Activated CD4-positive, alpha-beta T cell treated with anti-CD3 and anti-CD28 coated beads, Interleukin-2, amount 10 ng/mL, durations not matched to agents 7 days and 5 days (primary cell): ENCODE measurements around the gene SZRD1. TPM values are rescaled to one million over a fixed set of nuclear protein-coding genes. Genes with fewer than 3 reads are reported as not detected.

Experiments used
- CTCF ChIA-PET: fragments of 350-600 bp; sonication (Branson Sonifier 250); formaldehyde crosslinking; loops from one replicate; lab custom pipeline; 2021; ENCODE audit warnings: antibody characterized with exemption; lab: Charles Lee
- POLR2A ChIA-PET: fragments of 350-600 bp; sonication (Branson Sonifier 250); formaldehyde crosslinking; loops from one replicate; lab custom pipeline; 2021; ENCODE audit warnings: antibody characterized with exemption; lab: Charles Lee
- DNase-seq: peaks from one replicate; pipeline ENCODE4 v3.0.0-alpha.2; 2020
- H3K27ac Mint-ChIP-seq: one replicate; pipeline ENCODE4 v1.8.0; 2021; ENCODE audit warnings: mild to moderate bottlenecking, moderate library complexity, mixed read lengths
- H3K27me3 Mint-ChIP-seq: one replicate; pipeline ENCODE4 v1.8.0; 2021; ENCODE audit warnings: mixed read lengths
- H3K36me3 Mint-ChIP-seq: one replicate; pipeline ENCODE4 v1.8.0; 2021; ENCODE audit warnings: low read depth, mixed read lengths
- H3K4me1 Mint-ChIP-seq: one replicate; pipeline ENCODE4 v1.8.0; 2021; ENCODE audit warnings: mixed read lengths
- H3K4me3 Mint-ChIP-seq: one replicate; pipeline ENCODE4 v1.8.0; 2021; ENCODE audit warnings: mild to moderate bottlenecking, moderate library complexity, mixed read lengths
- H3K9me3 Mint-ChIP-seq: one replicate; pipeline ENCODE4 v1.8.0; 2021; ENCODE audit warnings: mixed read lengths
- total RNA-seq, 2 experiments: library from RNA; stranded (reverse); gene quantifications; one replicate each; pipeline ENCODE4 v1.2.3, GENCODE V29; 2021

Gene SZRD1
- total RNA-seq, 2 experiments from 2014 or later: 156 to 177 TPM

DNA sequence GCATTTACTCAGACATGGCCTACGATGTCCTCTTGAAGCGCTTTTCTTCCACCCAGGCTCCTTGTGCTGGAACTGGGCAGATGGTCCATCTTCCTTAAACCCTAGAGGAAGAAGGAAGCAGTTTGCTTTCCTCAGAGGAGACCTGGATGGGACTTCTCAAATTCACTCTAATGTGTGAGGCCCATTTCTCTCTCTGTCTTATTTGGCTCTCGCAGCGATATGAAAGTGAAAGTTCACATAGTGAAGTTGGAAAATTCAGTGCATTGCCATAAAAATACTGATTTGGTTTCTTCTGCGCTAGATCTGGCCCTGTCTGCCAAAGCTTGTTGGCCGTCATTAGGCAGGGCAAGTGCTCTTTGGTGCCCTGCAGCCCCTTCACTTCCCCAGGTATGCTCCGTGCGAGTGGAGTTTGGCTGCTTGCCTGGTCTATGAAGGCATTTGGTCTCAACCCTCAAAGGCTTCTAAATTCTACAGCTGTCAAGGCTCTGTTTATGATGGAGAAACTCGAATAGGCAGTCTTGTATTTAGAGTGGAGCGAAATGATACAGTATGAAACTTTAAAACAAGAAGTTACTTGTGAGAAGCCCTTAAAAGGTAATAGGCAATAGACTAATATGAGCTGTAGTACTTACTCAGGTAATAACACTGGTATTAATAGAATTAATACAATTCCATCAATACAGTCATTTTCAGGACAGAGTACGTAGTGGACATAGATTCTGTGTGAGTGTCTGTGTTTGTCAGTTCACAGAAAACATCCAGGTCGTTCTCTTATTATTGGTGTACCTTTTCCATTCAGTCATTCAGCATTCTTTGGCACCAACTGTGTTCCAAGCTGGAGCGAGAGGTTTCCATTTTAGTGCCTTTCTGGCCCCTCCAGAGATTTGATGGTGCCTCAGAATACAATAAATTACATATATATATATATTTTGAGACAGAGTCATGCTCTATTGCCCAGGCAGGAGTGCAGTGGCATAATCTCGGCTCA lies 20.5 kb downstream of the SZRD1 start:
- Mint-ChIP-seq H3K4me1 (peaks cover 73% of the 10 kb centered on the region), H3K27ac (peak overlapping the region; percentile 91), H3K27me3 (no peaks in the 10 kb centered on the region), H3K36me3 (peaks cover 15% of the 10 kb centered on the region), H3K9me3 (no peaks in the 10 kb centered on the region), H3K4me3 (peak overlapping the region; percentile 68)
- peak; percentile 32 for DNase-seq
- CTCF ChIA-PET: interaction anchor here (1.2 to 1.8 kb wide), 5 partner anchors 9 to 53 kb away, joined by 3 to 4 read pairs (median 4); partner anchors contain the start of gene NECAP2
- POLR2A ChIA-PET: interaction anchor here (0.7 kb wide), 1 partner anchor 27 kb away, joined by 3 read pairs; no protein-coding TSS in a partner anchor

DNA sequence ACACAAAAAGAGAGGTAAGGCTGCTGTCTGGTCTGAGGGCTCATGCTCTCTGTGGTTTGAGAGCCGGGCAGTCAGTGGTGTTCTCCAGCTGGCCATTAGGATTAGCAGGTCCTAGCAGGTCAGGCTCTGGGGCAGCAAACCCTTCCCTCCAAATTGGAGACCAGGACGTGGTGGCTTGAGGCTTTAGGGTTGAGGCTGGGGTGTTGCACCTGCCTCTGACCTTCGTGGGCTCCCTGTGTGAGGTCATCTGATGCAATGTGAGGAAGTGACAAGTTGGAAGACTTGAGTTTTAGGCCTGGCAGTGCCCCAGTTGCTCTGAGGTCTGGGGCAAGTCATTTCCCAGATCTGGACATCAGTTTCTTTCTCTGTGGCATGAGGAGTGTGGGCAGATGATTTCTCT lies 24.4 kb downstream of the SZRD1 start:
- POLR2A ChIA-PET: no interaction called here
- H3K9me3 Mint-ChIP-seq: no peaks in the 10 kb centered on the region
- no peaks in the 10 kb centered on the region for H3K27me3 Mint-ChIP-seq
- H3K36me3 Mint-ChIP-seq: peaks cover 22% of the 10 kb centered on the region
- no peak for DNase-seq
- H3K4me1 Mint-ChIP-seq: peaks cover 55% of the 10 kb centered on the region
- H3K4me3 Mint-ChIP-seq: no peak overlapping the region
- CTCF ChIA-PET: interaction anchor here (1.1 to 1.3 kb wide), 2 partner anchors 9 to 28 kb away, joined by 3 to 4 read pairs; no protein-coding TSS in a partner anchor
- peak overlapping the region; percentile 61 for H3K27ac Mint-ChIP-seq

DNA sequence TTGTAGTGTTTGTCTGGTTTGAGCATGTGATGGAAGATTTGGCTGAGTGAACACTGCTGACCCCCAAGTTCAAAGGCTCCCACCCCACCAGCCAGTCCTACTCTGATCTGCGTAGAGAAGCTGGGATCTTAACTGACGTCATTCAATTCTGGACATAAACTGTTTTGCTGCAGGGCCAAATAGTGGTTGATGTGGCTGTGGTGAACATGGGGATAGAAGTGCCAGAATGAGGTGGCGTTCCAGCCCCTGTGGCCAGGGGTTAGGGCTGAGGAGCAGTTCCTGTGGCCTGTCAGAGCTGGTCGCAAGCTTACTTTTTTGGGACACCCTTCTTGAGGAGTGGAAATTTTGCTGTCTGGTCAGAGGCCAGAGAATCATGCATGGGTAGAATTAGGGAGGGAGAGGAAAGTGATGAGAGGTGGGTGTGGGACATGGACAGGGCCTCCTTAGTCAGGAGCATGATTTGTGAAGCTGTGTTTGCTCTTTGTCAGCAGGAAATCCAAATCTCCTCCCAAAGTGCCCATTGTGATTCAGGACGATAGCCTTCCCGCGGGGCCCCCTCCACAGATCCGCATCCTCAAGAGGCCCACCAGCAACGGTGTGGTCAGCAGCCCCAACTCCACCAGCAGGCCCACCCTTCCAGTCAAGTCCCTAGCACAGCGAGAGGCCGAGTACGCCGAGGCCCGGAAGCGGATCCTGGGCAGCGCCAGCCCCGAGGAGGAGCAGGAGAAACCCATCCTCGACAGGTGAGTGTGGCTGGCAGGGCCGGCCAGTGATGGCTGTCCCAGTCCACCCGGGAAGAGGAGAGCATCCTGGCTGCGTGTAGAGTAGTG lies 25.9 kb downstream of the SZRD1 start:
- H3K4me3 Mint-ChIP-seq: no peak overlapping the region
- H3K27me3 Mint-ChIP-seq: no peaks in the 10 kb centered on the region
- H3K4me1 Mint-ChIP-seq: peaks cover 49% of the 10 kb centered on the region
- ChIA-PET CTCF (interaction anchor here (1.3 kb wide), 1 partner anchor 30 kb away, joined by 4 read pairs; no protein-coding TSS in a partner anchor), POLR2A (no interaction called here)
- peak overlapping the region; percentile 43 for H3K27ac Mint-ChIP-seq
- H3K36me3 Mint-ChIP-seq: peaks cover 19% of the 10 kb centered on the region
- H3K9me3 Mint-ChIP-seq: no peaks in the 10 kb centered on the region
- DNase-seq: no peak

DNA sequence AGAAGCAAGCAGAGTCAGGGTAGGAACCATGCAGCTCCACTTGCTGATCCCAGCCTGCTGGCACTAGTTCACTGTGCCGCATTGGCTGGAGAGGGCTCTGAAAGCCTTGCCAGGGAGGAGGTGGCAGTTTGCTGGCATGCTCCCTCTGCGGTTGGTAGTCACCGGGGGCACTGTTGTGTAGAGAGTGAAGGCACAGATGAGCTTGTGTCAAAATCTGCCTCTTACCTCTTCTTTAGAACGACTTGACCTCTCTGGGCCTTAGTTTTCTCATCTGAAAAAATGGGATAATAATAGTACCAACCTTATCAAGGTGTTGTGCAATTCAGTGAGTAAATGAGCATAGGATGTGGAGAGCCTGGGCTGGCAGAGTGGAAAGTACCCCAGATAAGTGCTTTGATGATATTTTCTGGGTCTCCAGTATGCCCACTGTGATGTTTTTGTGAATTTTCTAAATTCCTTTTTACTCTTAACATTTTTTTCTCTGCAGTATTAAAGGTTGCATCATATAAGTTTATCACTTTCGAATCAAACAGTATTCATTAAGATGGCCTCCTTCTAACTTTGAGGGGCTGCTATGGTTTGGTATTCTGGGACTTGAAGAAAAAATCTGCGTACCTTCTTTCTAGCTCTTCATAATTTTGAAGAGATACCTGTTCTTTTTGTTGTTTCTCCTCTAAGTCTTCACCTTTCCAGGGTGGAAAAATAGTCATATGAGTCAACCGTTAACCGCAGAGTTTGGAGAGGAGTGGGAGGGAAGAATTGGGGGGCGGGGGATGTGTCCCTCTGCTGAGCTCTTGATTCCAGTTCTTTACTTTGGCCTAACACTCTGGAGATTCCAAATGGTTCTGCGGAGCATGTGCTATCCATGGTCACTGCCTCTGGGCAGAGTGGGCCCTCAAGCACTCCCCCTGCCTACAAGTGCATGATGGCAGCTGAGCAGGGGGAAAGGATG lies 26.8 kb downstream of the SZRD1 start:
- no peak overlapping the region for H3K4me3 Mint-ChIP-seq
- no peaks in the 10 kb centered on the region for H3K9me3 Mint-ChIP-seq
- ChIA-PET CTCF (interaction anchor here (0.9 to 1.3 kb wide), 2 partner anchors 17 to 47 kb away, joined by 3 to 4 read pairs; partner anchors contain the start of gene NECAP2), POLR2A (no interaction called here)
- peaks cover 47% of the 10 kb centered on the region for H3K4me1 Mint-ChIP-seq
- H3K27me3 Mint-ChIP-seq: no peaks in the 10 kb centered on the region
- H3K27ac Mint-ChIP-seq: no peak overlapping the region
- no peak for DNase-seq
- H3K36me3 Mint-ChIP-seq: peaks cover 19% of the 10 kb centered on the region

DNA sequence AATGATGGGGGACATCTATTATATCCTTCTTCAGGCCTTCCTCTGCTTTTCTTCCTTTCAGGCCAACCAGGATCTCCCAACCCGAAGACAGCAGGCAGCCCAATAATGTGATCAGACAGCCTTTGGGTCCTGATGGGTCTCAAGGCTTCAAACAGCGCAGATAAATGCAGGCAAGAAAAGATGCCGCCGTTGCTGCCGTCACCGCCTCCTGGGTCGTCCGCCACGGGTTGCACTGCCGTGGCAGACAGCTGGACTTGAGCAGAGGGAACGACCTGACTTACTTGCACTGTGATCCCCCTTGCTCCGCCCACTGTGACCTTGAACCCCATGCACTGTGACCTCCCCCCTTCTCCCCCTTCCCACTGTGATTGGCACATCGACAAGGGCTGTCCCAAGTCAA lies 27.9 kb downstream of the SZRD1 start:
- ChIA-PET POLR2A (no interaction called here), CTCF (interaction anchor here (1.3 kb wide), 1 partner anchor 19 kb away, joined by 3 read pairs; no protein-coding TSS in a partner anchor)
- no peak for DNase-seq
- H3K9me3 Mint-ChIP-seq: no peaks in the 10 kb centered on the region
- H3K4me1 Mint-ChIP-seq: peaks cover 42% of the 10 kb centered on the region
- peaks cover 21% of the 10 kb centered on the region for H3K36me3 Mint-ChIP-seq
- H3K4me3 Mint-ChIP-seq: no peak overlapping the region
- no peak overlapping the region for H3K27ac Mint-ChIP-seq
- H3K27me3 Mint-ChIP-seq: no peaks in the 10 kb centered on the region

DNA sequence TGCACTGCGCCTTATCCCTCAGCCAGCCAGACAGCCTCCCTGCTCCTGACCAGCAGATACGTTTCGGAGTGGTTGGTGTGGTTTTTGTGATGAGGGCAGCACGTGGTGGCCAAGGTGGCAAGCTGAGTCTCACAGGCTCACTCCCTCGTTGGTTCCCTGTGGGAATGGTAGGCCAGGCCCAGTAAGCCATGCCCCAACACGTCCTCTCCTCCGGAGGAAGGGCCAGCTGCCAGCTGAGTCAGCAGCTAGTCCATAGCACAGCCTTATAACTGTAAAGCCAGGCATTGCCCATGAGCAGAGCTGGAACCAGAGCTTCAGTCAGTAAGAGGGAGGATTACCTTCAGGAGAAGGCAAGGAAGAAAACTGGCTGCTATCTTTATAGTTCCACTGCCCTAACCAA lies 29.5 kb downstream of the SZRD1 start:
- CTCF ChIA-PET: interaction anchor here (0.8 kb wide), 1 partner anchor 14 kb away, joined by 3 read pairs; no protein-coding TSS in a partner anchor
- no peak for DNase-seq

DNA sequence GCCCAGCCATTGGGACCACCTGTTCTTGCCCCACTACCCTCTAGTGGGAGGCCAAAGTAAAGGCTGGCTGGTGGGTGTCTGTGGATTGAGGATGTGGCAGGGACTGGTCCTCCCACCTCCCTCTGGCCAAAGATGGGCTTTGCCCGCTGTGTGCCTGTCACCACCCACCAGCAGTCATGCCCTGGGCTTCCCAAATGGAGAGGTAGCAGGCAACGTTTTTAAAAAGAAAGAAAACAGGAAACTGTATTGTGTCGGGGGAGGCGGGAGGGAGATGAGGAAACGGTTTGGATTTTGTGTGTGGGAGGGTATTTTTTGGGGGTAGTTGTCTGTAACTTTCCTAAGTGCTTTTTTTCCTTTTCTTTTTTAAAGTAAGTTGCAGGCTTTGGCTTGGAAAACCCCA lies 30.1 kb downstream of the SZRD1 start:
- H3K4me1 Mint-ChIP-seq: peaks cover 20% of the 10 kb centered on the region
- ChIA-PET CTCF (no interaction called here), POLR2A (no interaction called here)
- no peaks in the 10 kb centered on the region for H3K27me3 Mint-ChIP-seq
- no peak for DNase-seq
- no peak overlapping the region for H3K4me3 Mint-ChIP-seq
- no peaks in the 10 kb centered on the region for H3K9me3 Mint-ChIP-seq
- peak overlapping the region; percentile 74 for H3K27ac Mint-ChIP-seq
- peaks cover 19% of the 10 kb centered on the region for H3K36me3 Mint-ChIP-seq

More for the DNA sequence above, 29.5 kb downstream of the SZRD1 start:
- Mint-ChIP-seq H3K27ac (peak overlapping the region; percentile 64), H3K27me3 (no peaks in the 10 kb centered on the region), H3K36me3 (peaks cover 19% of the 10 kb centered on the region), H3K4me3 (no peak overlapping the region), H3K9me3 (no peaks in the 10 kb centered on the region), H3K4me1 (peaks cover 25% of the 10 kb centered on the region)
- POLR2A ChIA-PET: no interaction called here

DNA sequence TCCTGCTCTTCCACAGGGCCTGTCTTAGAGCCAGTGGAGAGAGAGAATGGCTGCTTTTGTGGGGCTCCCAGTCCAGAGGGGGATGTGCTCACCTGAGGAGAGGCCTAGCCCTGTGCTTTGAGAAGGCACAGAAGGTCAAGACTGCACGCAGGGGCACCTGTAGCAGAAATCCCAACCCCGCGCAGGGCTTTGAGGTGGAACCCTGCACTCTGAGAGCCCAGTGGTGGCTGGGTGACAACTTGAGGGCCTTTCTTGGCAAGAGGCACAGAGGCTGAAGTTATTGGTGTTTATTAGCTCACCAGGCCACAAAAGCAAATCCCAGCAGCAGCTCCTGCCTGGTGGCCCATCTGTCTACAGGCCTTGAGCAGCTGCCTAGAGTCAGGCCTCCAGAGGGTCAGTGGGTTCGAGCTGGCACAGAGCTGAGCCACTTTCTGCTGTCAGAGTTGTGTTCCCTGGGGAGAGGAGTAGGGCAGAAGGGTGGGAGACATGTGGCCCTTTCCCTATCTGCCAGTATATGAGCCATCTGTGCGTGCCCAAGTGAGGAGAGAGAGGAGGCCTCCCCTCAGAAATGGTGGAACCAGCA lies 31.4 kb downstream of the SZRD1 start:
- Mint-ChIP-seq H3K36me3 (peaks cover 13% of the 10 kb centered on the region), H3K9me3 (no peaks in the 10 kb centered on the region), H3K27me3 (no peaks in the 10 kb centered on the region), H3K4me1 (peaks cover 8% of the 10 kb centered on the region), H3K4me3 (no peak overlapping the region), H3K27ac (no peak overlapping the region)
- ChIA-PET CTCF (no interaction called here), POLR2A (no interaction called here)
- DNase-seq: no peak

DNA sequence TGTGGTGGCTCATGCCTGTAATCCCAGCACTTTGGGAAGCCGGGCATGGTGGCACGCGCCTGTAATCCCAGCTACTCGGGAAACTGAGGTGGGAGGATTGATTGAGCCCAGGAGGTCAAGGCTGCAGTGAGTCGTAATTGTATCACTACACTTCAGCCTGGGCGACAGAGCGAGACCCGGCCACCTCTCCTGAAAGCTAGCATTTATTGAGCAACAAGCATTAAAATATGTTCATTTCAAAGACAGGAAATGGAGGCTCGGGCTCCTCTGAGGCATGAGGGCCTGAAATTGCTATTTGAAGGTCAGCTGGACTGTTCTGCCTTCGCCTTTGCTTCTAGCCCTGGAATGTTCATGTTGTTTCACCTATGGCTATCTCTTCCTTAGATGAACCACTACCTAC lies 35.7 kb downstream of the SZRD1 start:
- Mint-ChIP-seq H3K36me3 (peaks cover 2% of the 10 kb centered on the region), H3K27ac (no peak overlapping the region), H3K4me3 (no peak overlapping the region), H3K9me3 (no peaks in the 10 kb centered on the region), H3K27me3 (peaks cover 3% of the 10 kb centered on the region), H3K4me1 (no peaks in the 10 kb centered on the region)
- POLR2A ChIA-PET: no interaction called here
- no peak for DNase-seq
- CTCF ChIA-PET: no interaction called here

DNA sequence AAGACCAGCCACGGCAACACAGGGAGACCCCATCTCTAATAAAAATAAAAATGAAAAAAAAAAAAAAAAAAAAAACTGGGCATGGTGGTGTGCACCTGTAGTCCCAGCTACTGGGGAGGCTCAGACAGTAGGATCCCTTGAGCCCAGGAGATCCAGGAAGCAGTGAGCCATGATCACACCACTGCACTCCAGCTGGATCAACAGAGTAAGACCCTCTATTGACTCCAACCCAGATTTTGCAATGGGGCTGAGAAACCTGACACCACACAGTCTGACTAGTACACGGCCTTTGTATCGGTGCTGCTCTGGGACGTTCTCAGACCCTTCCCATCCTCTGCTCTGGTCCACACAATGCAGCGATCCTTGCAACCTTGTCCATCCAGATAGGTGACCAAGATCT lies 38.4 kb downstream of the SZRD1 start:
- no peak overlapping the region for H3K4me3 Mint-ChIP-seq
- H3K27ac Mint-ChIP-seq: no peak overlapping the region
- no peak for DNase-seq
- CTCF ChIA-PET: interaction anchor here (0.5 to 0.6 kb wide), 2 partner anchors 35 to 152 kb away, joined by 3 to 7 read pairs; no protein-coding TSS in a partner anchor
- H3K4me1 Mint-ChIP-seq: no peaks in the 10 kb centered on the region
- peaks cover 3% of the 10 kb centered on the region for H3K27me3 Mint-ChIP-seq
- H3K36me3 Mint-ChIP-seq: no peaks in the 10 kb centered on the region
- H3K9me3 Mint-ChIP-seq: no peaks in the 10 kb centered on the region
- POLR2A ChIA-PET: no interaction called here

DNA sequence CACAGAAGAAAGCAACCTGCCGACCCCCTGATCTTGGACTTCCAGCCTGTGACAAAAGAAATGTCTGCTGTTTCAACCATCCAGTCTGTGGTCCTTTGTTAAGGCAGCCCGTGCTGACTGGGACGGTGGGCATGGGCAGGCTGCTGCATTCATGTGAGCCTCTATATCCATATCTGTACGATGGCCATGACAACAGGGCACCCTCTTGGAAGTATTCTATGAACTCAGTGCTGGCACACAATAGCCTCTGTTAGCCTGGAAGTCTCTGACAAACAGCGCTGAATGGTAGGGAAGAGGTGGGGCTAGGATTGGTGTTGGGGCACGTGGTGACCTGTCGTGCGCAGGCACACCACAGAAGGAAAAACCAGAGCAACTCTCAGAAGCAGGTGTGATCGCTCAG lies 39.8 kb downstream of the SZRD1 start:
- no peak for DNase-seq
- Mint-ChIP-seq H3K27ac (no peak overlapping the region), H3K27me3 (peaks cover 3% of the 10 kb centered on the region), H3K9me3 (no peaks in the 10 kb centered on the region), H3K4me1 (no peaks in the 10 kb centered on the region), H3K36me3 (no peaks in the 10 kb centered on the region), H3K4me3 (no peak overlapping the region)
- POLR2A ChIA-PET: no interaction called here
- CTCF ChIA-PET: no interaction called here
